GM18519 (cell line): ENCODE measurements around the gene POLA2.
"Not testable (repeated sequence)": the region's sequence is repeated elsewhere in the genome, so short reads cannot be mapped to it uniquely, and the experiment has no call there.

Experiments used
- ATAC-seq: cut with Tn5 transposase; IDR thresholded peaks from one replicate; pipeline ENCODE4 v1.9.1; 2021; ENCODE audit warnings: mild to moderate bottlenecking, moderate library complexity; ENCODE audit not compliant: unreplicated experiment, low FRiP score

POLA2 gene

GRCh38 chr11:65261591-65262380 lies at the start of gene POLA2:
TSS of gene POLA2 (plus strand) at chr11:65261962. CDS start at chr11:65262293, 331 bp downstream.
- ATAC-seq = peak; percentile 50

- no peak for ATAC-seq
These were observed 49.4 kb upstream of the POLA2 start for GRCh38 chr11:65212226-65212801.

GRCh38 chr11:65213322-65214211 lies 48.2 kb upstream of the POLA2 start:
- no peak for ATAC-seq

GRCh38 chr11:65214212-65214845 lies 47.4 kb upstream of the POLA2 start:
- no peak for ATAC-seq

GRCh38 chr11:65215441-65216076 lies 46.2 kb upstream of the POLA2 start:
- no peak for ATAC-seq

- ATAC-seq = no peak
These were observed 44.9 kb upstream of the POLA2 start for GRCh38 chr11:65216830-65217229.

GRCh38 chr11:65217441-65218423 lies 44.0 kb upstream of the POLA2 start:
- ATAC-seq = no peak

GRCh38 chr11:65218446-65218845 lies 43.3 kb upstream of the POLA2 start:
- no peak for ATAC-seq

- no peak for ATAC-seq
These were observed 41.9 kb upstream of the POLA2 start for GRCh38 chr11:65219930-65220213.

- no peak for ATAC-seq
These were observed 40.7 kb upstream of the POLA2 start for GRCh38 chr11:65221026-65221425.

GRCh38 chr11:65223011-65223410 lies 38.8 kb upstream of the POLA2 start:
- ATAC-seq = no peak

- no peak for ATAC-seq
These were observed 36.9 kb upstream of the POLA2 start for GRCh38 chr11:65224930-65225278.

- ATAC-seq = no peak
These were observed 36.3 kb upstream of the POLA2 start for GRCh38 chr11:65225279-65226102.

GRCh38 chr11:65226103-65226442 lies 35.7 kb upstream of the POLA2 start:
- ATAC-seq = no peak

GRCh38 chr11:65227879-65228278 lies 33.9 kb upstream of the POLA2 start:
- no peak for ATAC-seq

GRCh38 chr11:65236194-65237059 lies 25.3 kb upstream of the POLA2 start:
- no peak for ATAC-seq

GRCh38 chr11:65238302-65238701 lies 23.5 kb upstream of the POLA2 start:
- ATAC-seq = not testable (repeated sequence)

GRCh38 chr11:65241134-65241533 lies 20.6 kb upstream of the POLA2 start:
- no peak for ATAC-seq
